CD4-positive, alpha-beta T cell treated with Interleukin-15 for 4 hours (primary cell): ENCODE results near the gene CDH23.

ENCODE experiments used
- DNase-seq: peaks from one replicate; pipeline ENCODE4 v3.0.0-alpha.2; 2020; ENCODE audit warnings: low spot score

Gene CDH23

DNA sequence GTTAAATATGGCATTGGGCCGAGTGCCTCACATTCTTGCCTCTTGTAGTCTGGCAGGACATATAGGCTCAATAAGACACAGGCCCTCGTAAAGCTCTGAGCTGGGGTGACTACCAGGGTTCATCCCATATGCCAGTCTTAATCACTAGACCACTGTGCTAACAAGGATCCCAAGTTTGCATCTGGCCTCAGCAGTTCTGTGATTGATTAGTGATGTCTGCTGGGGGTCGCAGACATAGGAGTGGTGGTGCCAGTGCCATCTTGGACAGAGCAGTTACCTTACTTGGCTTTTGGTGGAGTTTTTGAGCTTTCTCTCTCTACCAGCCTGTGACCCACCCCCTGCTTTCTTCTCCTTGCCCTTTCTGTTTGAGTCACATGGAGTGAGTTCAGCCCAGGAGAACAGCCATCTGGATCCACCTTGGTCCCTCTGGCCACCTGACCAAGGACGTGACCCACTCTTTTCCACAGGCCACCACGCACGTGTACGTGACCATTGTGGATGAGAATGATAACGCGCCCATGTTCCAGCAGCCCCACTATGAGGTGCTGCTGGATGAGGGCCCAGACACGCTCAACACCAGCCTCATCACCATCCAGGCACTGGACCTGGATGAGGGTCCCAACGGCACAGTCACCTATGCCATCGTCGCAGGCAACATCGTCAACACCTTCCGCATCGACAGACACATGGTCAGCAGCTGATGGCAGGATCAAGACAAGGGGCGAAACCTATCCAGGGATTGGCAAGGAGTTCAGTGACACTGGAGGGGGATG lies 380.7 kb downstream of the CDH23 start:
- DNase-seq = no peak

DNA sequence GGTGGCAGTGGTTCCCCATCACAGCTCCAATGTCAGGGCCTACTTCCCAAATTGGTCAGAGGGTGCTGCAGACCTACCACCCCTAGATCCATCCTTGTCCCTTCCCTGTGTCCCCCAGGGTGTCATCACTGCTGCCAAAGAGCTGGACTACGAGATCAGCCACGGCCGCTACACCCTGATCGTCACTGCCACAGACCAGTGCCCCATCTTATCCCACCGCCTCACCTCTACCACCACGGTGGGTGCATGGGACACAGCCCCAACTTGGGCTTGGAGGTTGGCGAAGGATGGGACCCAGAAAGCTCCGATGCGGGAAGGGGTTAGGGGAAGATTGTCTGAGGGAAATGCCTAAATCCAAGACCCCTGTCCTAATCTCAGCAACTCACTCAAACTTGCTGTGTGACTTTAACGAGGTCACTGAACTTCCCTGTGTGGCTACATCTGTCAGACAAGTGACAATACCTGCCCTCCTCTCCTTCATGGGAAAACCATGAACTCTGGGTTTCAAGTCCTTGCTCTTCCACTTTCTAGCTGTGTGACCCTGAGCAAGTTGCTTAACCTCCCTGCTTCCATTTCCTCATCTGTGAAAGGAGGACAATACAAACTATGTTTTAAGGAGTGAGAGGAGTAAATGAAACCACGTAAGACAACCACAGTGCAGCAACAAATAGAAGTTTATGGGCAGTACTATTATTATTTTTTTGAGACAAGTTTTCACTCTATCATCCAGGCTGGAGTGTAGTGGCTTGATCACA lies 381.5 kb downstream of the CDH23 start:
- no peak for DNase-seq

DNA sequence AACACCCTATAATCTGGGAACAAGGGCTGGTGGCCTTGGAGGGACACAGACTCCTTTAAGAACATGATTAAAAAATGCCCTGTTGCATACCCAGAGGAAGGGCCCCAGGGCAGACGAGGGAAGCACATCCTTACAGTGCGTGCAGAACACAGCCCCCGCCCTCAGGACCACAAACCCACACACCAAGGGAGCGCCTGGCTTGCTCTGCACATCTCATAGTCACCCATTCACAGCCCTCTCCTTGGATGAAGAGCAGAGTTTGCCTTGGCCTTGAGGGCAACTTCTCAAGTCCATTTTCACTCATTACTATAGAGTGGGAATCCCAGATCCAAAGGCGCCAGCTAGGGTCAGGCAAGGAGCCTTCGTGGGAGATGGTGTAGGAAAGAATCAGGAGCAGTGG lies 382.9 kb downstream of the CDH23 start:
- DNase-seq = no peak

DNA sequence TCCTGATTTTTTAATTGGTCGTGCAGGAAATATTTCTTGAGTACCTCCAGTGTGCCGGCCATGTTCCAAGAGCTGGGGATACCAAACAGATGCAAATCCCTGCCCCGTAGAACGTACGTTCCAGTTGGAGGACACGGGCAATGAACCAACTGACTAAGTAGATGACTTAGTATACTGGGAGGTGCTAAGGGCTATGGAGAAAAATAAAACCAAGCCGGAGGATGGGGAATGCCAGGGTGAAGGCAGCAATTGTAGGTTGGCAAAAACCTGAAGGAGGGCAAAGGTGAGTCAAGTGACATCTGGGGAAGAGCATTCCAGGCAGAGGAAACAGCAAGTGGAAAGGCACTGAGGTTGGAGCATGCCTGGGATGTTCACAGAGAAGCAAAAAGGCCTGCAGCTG lies 383.4 kb downstream of the CDH23 start:
- no peak for DNase-seq

DNA sequence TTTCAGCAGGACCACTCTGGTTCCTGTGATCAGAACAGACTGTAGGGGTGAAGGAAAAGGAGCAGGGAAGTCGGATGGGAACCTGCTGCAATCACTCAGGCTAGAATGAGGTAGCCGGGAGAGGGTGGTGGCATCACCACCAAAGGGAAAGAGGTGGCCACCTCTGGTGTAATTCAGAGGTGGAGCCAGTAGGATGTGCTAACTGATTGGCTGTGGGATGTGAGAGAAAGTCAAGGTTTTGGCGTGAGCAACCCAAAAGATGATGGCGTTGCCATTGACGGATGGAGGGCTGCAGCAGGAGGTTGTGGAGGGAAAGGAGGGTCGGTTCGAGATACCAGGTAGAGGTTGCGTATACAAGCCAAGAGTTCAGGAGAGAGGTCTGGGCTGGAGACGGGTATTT lies 384.0 kb downstream of the CDH23 start:
- no peak for DNase-seq

DNA sequence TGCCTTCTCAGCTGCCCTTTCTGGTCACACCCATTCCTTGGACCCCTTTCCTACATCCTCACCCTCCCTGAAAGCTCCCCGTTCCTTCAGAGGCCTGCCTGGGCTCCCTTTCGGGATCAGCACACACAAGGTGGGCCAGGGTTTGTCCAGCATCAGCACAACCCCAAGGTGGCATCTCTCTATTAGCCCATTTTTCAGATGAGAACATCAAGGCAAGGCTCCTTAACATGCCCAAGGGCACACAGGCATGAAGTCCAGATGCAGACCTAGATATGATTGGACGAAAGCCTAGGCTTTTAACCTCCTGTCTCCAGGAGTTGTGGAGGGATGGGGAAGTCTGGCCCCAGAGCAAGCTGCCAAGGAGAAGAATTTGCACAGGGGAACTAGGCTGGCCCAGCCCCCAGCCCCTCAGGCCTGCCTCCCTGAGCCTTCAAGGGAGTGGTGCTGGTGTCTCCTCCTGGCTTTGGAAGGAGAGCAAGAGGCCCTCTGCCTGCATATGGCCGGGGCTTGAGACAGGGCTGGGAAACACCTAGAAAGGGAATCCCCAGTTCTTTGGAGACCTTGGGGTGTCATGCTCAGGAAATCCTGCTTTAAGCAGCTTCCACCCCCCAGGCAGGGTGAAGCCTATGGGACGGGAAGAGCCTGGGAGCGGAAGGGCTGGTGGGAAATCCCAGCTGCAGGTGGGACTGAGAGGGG lies 385.6 kb downstream of the CDH23 start:
- no peak for DNase-seq

DNA sequence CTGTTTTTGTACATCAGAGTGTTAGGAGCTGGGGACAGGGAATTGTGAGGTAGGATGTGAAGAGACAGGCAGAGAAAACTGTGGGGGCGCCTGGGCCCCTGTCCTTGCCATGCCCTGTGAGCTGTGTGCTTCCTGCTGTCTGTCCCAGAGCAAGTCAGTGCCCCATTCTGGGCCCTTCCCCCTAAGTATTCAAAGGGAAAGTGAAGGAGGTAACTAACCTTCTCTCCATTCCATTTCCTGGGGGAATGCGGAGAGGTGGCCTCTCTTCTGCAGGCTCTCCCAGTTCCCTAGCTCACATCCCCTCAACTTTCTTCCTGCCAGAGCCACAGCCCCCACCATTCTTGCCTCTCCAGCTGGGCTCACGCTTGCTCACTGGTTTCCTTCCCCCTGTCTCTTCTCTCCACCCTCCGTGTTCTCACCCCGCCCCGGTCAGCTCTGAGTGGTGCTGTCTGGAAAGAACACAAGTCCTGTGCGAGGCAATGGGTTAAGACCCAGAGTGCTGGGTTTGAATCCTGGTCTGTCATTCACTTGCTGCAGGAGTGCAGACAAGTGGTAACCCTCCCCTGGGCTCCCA lies 386.3 kb downstream of the CDH23 start:
- DNase-seq = no peak

DNA sequence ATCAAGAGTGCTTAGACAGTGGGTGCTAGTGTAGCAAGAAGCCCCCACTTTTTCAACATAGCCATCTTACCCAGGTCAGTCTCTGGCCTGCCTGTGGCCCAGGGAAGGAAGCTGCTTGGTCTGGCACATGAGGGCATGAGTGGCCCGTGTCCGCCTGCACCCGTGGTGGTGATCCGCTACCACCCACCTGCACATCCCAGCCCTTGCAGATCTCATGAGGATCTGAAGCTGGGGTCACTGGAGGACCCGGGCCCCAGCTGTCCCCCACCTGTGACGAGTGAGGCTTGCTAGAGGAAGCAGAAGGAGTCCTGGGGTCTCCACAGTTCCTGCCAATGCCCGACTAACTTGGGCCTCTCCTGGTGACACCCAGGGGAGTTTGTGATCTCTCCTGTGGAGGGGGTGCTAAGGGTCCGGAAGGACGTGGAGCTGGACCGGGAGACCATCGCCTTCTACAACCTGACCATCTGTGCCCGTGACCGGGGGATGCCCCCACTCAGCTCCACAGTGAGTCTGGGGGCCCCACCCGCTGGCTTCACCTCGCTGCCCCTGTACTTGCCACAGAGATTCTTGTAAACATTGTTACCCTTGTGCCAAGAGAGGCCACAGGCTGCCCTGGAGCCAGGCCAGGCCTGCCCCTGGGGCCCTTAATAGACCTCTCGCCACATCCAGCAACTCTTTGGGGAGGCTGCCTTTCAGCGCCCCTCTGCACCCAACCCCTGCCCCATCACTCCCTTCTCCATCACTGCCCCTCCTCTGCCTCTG lies 387.4 kb downstream of the CDH23 start:
- DNase-seq = no peak

DNA sequence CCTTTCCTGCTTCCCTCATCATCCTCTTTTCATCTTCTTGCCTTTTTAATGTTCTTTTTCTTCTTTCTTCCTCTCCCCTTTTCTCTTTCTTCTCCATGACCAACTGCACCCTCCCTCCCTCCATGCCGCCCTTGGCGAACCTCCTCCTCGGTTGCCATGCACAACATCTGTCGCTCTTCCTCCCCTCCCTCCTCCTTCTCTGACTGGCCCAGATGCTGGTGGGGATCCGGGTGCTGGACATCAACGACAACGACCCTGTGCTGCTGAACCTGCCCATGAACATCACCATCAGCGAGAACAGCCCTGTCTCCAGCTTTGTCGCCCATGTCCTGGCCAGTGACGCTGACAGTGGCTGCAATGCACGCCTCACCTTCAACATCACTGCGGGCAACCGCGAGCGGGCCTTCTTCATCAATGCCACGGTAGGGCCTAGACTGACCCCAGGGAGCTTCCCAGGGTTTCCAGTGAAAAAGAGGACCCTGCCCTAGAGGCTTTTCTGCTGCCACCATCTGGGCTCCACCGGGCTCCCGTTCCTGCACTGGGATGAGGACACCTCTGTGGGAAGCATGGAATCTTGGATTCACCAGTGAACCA lies 388.1 kb downstream of the CDH23 start:
- DNase-seq = no peak

DNA sequence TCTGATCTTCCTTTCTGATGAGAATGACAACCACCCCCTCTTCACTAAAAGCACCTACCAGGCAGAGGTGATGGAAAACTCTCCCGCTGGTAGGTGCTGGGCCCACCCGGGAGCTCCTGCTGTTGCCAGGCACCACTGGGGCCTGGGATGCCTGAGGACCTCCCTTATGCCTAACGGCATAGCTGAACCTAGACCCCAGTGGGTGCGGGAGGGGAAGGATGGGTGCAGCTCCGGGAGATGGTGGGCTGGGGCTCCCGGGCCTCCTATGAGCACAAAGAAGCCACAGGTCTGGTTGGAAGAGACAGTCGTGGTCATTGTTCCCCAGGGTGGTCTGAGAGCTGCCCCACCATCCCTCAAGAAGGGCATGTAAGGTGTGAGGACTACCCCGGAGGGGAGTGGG lies 392.2 kb downstream of the CDH23 start:
- DNase-seq = no peak

DNA sequence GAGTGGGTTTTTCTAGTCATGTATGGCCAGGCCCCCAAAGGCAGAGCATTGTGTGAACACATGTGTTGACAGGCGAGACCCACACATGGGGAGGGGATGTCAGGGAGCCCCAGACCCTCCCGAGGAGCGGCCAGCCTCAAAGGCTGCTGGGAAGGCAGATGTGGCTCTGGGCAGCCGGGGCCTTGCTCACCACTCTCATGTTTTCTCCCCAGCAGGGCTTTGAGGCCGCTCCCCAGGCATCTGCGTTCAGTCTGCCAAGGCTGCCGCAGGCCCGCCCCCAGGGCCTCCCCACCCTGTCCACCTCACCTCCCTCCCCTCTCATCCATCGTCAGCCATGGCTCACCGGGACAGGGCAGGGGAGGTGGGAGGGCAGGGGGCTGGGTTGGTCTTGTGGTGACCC lies 393.2 kb downstream of the CDH23 start:
- no peak for DNase-seq

DNA sequence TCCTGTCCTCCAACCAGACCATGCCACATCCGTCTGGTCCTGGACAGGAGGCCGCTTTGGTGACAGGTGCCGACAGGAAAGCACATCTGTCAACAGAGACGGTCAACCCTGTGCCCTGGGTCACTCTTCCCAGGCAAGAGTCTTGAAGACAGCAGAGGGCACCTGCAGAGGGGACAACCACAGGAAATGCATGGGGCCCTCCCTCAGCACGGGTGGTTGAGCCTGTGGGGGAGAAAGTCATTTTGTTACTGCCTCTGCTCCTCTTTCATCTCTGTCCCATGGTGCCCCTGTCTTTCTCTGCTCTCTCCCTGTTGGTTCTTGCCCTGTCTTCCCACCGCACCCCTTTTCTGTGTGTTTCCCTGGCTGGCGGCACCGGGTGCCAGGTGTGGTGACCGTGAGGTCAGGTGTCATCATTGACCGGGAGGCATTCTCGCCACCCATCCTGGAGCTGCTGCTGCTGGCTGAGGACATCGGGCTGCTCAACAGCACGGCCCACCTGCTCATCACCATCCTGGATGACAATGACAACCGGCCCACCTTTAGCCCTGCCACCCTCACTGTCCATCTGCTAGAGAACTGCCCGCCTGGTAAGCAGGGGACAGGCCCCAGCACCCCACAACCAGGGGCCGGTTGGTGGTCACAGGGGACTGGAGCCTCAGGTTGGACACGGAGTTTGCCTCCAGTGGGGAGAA lies 394.2 kb downstream of the CDH23 start:
- no peak for DNase-seq

DNA sequence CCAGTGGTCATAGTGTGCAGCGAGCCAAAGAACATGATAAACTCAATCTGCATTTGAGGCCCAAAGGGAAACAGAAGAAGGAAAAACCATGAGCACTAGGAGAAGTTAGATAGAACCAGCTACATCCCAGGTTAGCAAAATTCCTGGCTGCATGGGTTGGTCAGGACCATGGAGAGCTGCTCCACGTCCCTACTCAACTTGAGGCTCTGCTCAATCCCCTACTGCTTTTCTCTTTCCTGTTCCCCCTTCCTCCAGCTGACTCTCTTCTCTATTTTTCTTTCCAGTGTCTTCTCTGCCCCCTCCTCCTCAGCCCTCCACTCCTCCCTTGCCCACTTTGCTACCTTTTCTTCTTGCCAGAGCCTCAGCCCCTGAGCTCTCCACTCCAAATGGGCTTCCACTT lies 398.5 kb downstream of the CDH23 start:
- DNase-seq = no peak

DNA sequence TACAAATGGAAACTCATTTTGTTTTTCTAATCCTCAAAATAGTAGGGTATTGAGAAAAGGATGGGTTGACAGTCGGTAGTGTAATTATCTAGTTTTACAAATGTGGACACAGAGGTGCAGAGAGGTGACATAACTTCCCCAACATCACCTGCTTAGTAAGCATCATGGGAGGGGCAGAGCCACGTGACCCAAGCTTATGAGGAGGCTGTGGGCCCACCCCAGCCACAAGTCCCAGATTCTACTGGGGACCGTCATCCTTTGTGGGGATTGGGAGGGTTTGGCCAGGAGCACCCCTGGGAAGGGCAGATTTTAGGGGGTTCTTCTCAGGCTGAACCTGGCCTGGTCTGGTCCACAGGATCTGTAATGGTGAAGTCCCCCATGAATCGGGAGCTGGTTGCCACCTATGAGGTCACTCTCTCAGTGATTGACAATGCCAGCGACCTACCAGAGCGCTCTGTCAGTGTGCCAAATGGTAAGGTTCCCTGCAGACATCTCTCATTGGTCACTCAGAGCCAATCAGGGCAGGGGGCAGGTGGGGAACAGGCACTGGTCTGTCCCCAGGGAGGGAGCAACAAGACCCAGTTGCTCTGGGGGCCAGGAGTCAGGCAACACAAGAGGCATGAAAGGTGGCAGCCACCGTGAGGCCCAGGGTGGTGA lies 400.2 kb downstream of the CDH23 start:
- DNase-seq = no peak

DNA sequence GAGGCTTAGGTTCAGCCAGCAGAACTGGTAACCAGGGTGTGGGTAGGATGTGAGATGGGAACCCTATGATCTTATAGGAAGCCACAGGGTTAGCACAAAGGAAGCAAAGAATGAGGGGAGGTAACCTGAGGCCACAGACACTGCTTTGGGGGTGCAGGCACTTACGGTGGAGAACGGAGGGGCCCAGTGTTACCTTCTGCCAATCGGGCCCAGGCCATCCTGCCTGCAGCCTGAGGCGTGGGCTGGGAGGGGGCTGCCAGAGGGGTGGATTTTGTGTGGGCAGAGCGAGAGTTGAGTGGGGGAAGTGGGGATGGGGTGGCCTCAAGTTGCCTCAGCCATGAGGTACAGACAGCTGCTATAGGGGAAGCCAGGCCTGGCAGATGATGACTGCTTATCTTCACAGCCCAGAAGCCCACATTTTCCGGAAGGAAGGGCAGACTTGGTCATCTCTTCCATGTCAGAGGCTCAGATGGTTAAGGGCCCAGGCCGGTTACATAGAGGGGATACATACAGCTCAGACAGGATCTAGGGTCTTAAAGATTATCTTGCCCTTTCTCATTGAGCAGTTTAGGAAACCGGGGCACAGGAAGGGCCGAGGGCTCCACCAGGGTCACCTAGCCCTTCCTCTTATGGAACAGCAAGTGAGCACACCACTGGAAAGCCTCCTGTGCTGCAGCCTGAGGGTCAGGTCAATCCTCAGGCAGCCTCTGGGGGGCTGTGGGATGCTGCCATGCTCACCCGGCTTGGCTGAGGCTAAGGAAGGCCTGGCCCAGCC lies 401.0 kb downstream of the CDH23 start:
- no peak for DNase-seq

DNA sequence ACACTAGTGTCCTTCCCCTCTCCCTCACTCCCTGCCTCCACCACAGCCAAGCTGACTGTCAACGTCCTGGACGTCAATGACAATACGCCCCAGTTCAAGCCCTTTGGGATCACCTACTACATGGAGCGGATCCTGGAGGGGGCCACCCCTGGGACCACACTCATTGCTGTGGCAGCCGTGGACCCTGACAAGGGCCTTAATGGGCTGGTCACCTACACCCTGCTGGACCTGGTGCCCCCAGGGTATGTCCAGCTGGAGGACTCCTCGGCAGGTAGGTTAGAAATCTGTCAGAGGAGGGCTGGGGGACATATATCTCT lies 401.5 kb downstream of the CDH23 start:
- no peak for DNase-seq

DNA sequence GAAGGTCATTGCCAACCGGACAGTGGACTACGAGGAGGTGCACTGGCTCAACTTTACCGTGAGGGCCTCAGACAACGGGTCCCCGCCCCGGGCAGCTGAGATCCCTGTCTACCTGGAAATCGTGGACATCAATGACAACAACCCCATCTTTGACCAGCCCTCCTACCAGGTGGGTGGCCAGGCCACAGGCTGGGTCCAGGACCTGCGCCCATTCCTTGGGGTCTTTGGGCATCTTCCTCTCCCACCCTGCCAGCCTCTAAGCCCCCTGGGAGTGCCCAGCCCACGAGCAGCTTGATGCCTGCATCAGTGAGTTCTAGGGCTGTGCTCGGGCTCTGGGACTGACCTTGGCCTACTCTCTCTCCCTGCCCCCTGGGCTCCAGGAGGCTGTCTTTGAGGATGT lies 402.4 kb downstream of the CDH23 start:
- DNase-seq = no peak

DNA sequence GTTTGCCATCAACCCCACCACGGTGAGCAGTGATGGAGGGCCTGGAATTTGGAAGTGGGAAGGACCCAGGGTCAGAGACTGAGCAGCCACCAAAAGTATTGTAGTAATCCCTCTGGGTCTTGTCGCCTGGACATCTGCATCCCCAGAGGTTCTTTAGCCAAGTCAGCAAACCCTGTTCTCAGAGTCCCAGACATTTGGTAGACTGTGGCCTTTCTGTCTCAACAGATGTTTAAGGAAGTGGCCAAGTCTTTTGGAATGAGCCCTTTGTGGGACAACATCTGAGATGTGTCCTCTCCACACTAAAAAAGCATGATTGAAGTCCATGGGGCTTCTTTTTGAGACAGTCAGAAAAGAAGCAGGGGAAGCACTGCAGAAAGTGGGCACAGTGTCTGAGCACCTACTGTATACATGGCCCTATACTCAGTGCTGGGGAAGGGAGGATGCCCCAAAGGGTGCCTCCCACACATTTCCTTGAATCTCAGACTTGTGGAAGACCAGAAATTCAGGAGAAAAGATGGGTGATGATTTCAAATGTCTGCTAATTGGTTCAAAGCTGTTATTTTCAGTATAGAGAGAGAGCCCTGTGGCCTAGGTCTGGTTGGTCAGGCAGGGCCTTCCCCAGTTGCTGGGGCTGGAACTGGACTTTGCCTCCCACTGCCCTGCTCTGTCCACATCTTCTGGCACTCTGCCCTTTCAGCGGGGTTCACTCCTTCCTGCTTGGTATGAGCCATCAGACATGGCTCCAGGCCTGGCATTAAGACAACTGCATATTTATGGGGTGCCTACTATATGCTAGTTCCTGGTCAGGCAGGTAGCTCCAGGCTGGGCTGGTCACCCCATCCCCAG lies 403.1 kb downstream of the CDH23 start:
- no peak for DNase-seq

DNA sequence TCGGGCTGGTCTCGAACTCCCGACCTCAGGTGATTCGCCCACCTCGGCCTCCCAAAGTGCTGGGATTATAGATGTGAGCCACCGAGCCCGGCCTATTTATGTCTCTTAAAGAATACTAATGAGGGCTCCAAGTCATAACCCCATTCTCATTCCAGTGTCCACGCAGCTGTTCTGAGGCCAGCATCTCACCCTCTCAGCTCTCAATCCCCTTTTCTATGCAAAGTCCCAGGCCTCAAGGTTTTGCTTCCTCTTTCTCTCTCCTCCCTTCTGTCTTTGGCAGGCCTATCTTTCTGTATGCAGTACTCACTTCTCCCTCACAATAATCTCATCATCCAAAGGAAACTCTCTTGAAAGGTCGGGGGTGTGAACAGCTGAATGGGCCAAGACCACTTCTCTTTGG lies 404.6 kb downstream of the CDH23 start:
- DNase-seq = no peak
